ENCODE data around the gene CCDC93.

DNA sequence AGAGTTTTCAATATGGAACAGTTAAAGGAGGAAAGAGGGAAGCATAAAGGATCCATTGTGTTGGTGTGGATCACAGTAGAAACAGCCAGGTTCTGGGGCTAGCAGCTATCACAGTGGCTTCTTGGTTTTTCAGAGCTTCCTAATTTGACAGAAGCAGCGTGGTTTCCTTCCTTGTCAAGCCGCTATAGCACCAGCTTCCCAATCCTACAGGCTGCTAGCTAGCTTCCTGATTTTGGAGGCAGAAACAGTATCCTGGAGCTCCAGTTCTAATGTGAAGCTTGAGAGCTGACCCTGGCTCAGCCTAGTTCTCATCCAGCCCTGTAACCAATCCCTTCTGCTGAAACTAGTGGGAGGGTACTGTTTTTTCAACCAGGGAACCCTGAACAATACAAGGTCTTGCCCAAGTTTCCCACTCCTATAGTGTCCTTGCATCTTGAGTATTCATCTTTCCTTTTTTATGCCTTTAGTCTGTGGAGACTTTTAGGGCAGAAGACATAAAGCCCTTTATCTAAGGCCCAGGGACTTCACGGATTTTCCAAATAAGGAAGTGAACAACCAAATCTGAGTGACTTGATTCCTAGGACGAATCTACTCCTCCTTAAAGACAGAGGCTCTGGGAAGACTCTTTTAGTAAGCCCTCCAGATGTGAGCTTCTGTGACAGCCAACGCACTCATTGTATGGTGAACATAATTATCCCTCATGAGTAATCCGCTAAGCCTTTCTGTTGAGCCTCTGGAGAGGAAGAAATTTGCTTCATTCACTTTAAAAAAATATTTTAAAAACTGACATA lies 33.8 kb downstream of the CCDC93 start:
- TF ChIP-seq, protein P1, sequence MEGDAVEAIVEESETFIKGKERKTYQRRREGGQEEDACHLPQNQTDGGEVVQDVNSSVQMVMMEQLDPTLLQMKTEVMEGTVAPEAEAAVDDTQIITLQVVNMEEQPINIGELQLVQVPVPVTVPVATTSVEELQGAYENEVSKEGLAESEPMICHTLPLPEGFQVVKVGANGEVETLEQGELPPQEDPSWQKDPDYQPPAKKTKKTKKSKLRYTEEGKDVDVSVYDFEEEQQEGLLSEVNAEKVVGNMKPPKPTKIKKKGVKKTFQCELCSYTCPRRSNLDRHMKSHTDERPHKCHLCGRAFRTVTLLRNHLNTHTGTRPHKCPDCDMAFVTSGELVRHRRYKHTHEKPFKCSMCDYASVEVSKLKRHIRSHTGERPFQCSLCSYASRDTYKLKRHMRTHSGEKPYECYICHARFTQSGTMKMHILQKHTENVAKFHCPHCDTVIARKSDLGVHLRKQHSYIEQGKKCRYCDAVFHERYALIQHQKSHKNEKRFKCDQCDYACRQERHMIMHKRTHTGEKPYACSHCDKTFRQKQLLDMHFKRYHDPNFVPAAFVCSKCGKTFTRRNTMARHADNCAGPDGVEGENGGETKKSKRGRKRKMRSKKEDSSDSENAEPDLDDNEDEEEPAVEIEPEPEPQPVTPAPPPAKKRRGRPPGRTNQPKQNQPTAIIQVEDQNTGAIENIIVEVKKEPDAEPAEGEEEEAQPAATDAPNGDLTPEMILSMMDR (optimal IDR thresholded peaks at IDR 0.05 in 1 of 3, IDR thresholded peaks at IDR 0.05 in 1 of 3, conservative IDR thresholded peaks at IDR 0.05 in 1 of 3; ENCODE audit: extremely low read depth in 1 of 3, insufficient read depth in 2 of 3, low read length in 3 of 3) = no peak
- no peak for TF ChIP-seq EZH2 (IDR thresholded peaks at IDR 0.05; ENCODE audit: low read length)
